Measurements from ENCODE around the gene PSMB3. TPM values are rescaled to one million over a fixed set of nuclear protein-coding genes. Genes with fewer than 3 reads are reported as not detected.

PSMB3 gene
- total RNA-seq, 1 donor = 328 TPM

- no peak for DNase-seq (ENCODE audit: low read depth)
- no peak for TF ChIP-seq CTCF (IDR thresholded peaks at IDR 0.05; ENCODE audit: insufficient read depth, low read depth, low read length)
- no peak overlapping the region for H3K4me3 ChIP-seq (ENCODE audit: low read depth, low read length)
Measured at GRCh38 chr17:38717139-38717745, 35.3 kb upstream of the PSMB3 start.

GRCh38 chr17:38719289-38719942, 33.1 kb upstream of the PSMB3 start:
- no peak for DNase-seq (ENCODE audit: low read depth)
- no peak for TF ChIP-seq CTCF (IDR thresholded peaks at IDR 0.05; ENCODE audit: insufficient read depth, low read depth, low read length)
- no peak overlapping the region for H3K4me3 ChIP-seq (ENCODE audit: low read depth, low read length)

GRCh38 chr17:38719943-38720641, 32.4 kb upstream of the PSMB3 start:
- TF ChIP-seq CTCF (IDR thresholded peaks at IDR 0.05; ENCODE audit: insufficient read depth, low read depth, low read length) = no peak
- H3K4me3 ChIP-seq (ENCODE audit: low read depth, low read length) = no peak overlapping the region
- DNase-seq (ENCODE audit: low read depth) = no peak

- no peak for DNase-seq (ENCODE audit: low read depth)
- TF ChIP-seq CTCF (IDR thresholded peaks at IDR 0.05; ENCODE audit: insufficient read depth, low read depth, low read length) = no peak
- no peak overlapping the region for H3K4me3 ChIP-seq (ENCODE audit: low read depth, low read length)
Measured at GRCh38 chr17:38720941-38721340, 31.6 kb upstream of the PSMB3 start.

GRCh38 chr17:38721802-38722201, 30.7 kb upstream of the PSMB3 start:
- no peak for TF ChIP-seq CTCF (IDR thresholded peaks at IDR 0.05; ENCODE audit: insufficient read depth, low read depth, low read length)
- no peak for DNase-seq (ENCODE audit: low read depth)
- H3K4me3 ChIP-seq (ENCODE audit: low read depth, low read length) = no peak overlapping the region

- H3K4me3 ChIP-seq (ENCODE audit: low read depth, low read length) = no peak overlapping the region
- no peak for DNase-seq (ENCODE audit: low read depth)
- no peak for TF ChIP-seq CTCF (IDR thresholded peaks at IDR 0.05; ENCODE audit: insufficient read depth, low read depth, low read length)
Measured at GRCh38 chr17:38724337-38724988, 28.1 kb upstream of the PSMB3 start.

Measured in fibroblast of villous mesenchyme (primary cell).